MM.1S (cell line): ENCODE data around the gene PLSCR1.

Experiments
- DNase-seq: peaks from one replicate; pipeline ENCODE4 v3.0.0-alpha.2; 2015
- H2AFZ ChIP-seq: fragments of 300-600 bp; sonication (generic); 2 replicates; pipeline ENCODE4 v1.6.0; 2016; ENCODE audit warnings: antibody characterized with exemption, low read length
- H3F3A ChIP-seq: fragments of 300-600 bp; sonication (generic); 2 replicates; pipeline ENCODE4 v1.6.1; 2016; ENCODE audit warnings: mild to moderate bottlenecking, antibody characterized with exemption, low read length, moderate library complexity, mixed read lengths; ENCODE audit not compliant: insufficient read depth
- H3K27ac ChIP-seq: fragments of 300-600 bp; sonication (generic); 2 replicates; pipeline ENCODE4 v1.5.1; 2016; ENCODE audit warnings: mild to moderate bottlenecking, low read length
- H3K27me3 ChIP-seq: fragments of 300-600 bp; sonication (generic); replicated peaks from 2 replicates; pipeline ENCODE4 v1.6.0; 2016; ENCODE audit warnings: low read length; ENCODE audit not compliant: insufficient read depth
- H3K36me3 ChIP-seq: fragments of 300-600 bp; sonication (generic); replicated peaks from 2 replicates; pipeline ENCODE4 v1.6.1; 2016; ENCODE audit warnings: mild to moderate bottlenecking, low read length, mixed read lengths; ENCODE audit not compliant: insufficient read depth
- H3K4me1 ChIP-seq: fragments of 300-600 bp; sonication (generic); 2 replicates; pipeline ENCODE4 v1.6.1; 2016; ENCODE audit warnings: low read length, mixed read lengths
- H3K4me2 ChIP-seq: fragments of 300-600 bp; sonication (generic); 2 replicates; pipeline ENCODE4 v1.6.0; 2016; ENCODE audit warnings: low read depth, low read length
- H3K4me3 ChIP-seq: fragments of 300-600 bp; sonication (generic); 2 replicates; pipeline ENCODE4 v1.5.1; 2016; ENCODE audit warnings: low read length, mixed read lengths
- H3K79me2 ChIP-seq: fragments of 300-600 bp; sonication (generic); 2 replicates; pipeline ENCODE4 v1.6.1; 2016; ENCODE audit warnings: mixed run types, low read length, mixed read lengths
- H3K9ac ChIP-seq: fragments of 300-600 bp; sonication (generic); 2 replicates; pipeline ENCODE4 v1.6.1; 2016; ENCODE audit warnings: low read length, mixed read lengths
- H3K9me2 ChIP-seq: fragments of 300-600 bp; sonication (generic); replicated peaks from 2 replicates; pipeline ENCODE4 v1.6.1; 2016; ENCODE audit warnings: mild to moderate bottlenecking, low read length, mixed read lengths; ENCODE audit not compliant: insufficient read depth
- H3K9me3 ChIP-seq: fragments of 300-600 bp; sonication (generic); replicated peaks from 2 replicates; pipeline ENCODE4 v1.6.1; 2016; ENCODE audit warnings: mild to moderate bottlenecking, low read length, mixed read lengths; ENCODE audit not compliant: insufficient read depth
- H4K20me1 ChIP-seq: fragments of 300-600 bp; sonication (generic); 2 replicates; pipeline ENCODE4 v1.6.1; 2016; ENCODE audit warnings: mild to moderate bottlenecking, low read length, moderate library complexity, mixed read lengths; ENCODE audit not compliant: insufficient read depth
- EZH2 ChIP-seq: fragments of 300-600 bp; sonication (generic); optimal IDR thresholded peaks from 2 replicates; pipeline ENCODE3; 2017; ENCODE audit warnings: low read depth, mild to moderate bottlenecking, antibody characterized with exemption, low read length, mixed read lengths
- EZH2phosphoT487 ChIP-seq: fragments of 300-600 bp; sonication (generic); IDR thresholded peaks from 2 replicates; pipeline ENCODE4 v1.6.1; 2018; ENCODE audit warnings: antibody characterized with exemption, low read length
- TF ChIP-seq, protein P1 (sequence below): fragments of 300-600 bp; sonication (generic); IDR thresholded peaks from 2 replicates; pipeline ENCODE4 v1.5.1; 2016; ENCODE audit warnings: antibody characterized with exemption, low read length, mixed read lengths

PLSCR1 gene

GRCh38 chr3:146505516-146505915 lies 38.9 kb downstream of the PLSCR1 start:
- Histone ChIP-seq H3K9ac (no peak overlapping the region), H3K4me2 (no peak overlapping the region), H3K9me3 (no peaks in the 10 kb centered on the region), H3K4me1 (no peaks in the 10 kb centered on the region), H3K36me3 (no peaks in the 10 kb centered on the region), H3K27ac (no peak overlapping the region), H3K4me3 (no peak overlapping the region), H2AFZ (no peak overlapping the region), H3K9me2 (no peaks in the 10 kb centered on the region), H4K20me1 (no peaks in the 10 kb centered on the region), H3K79me2 (no peaks in the 10 kb centered on the region), H3K27me3 (no peaks in the 10 kb centered on the region), H3F3A (no peaks in the 10 kb centered on the region)
- DNase-seq = no peak
- TF ChIP-seq EZH2phosphoT487 (no peak), EZH2 (no peak)
- TF ChIP-seq, protein P1, sequence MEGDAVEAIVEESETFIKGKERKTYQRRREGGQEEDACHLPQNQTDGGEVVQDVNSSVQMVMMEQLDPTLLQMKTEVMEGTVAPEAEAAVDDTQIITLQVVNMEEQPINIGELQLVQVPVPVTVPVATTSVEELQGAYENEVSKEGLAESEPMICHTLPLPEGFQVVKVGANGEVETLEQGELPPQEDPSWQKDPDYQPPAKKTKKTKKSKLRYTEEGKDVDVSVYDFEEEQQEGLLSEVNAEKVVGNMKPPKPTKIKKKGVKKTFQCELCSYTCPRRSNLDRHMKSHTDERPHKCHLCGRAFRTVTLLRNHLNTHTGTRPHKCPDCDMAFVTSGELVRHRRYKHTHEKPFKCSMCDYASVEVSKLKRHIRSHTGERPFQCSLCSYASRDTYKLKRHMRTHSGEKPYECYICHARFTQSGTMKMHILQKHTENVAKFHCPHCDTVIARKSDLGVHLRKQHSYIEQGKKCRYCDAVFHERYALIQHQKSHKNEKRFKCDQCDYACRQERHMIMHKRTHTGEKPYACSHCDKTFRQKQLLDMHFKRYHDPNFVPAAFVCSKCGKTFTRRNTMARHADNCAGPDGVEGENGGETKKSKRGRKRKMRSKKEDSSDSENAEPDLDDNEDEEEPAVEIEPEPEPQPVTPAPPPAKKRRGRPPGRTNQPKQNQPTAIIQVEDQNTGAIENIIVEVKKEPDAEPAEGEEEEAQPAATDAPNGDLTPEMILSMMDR = no peak

DNA sequence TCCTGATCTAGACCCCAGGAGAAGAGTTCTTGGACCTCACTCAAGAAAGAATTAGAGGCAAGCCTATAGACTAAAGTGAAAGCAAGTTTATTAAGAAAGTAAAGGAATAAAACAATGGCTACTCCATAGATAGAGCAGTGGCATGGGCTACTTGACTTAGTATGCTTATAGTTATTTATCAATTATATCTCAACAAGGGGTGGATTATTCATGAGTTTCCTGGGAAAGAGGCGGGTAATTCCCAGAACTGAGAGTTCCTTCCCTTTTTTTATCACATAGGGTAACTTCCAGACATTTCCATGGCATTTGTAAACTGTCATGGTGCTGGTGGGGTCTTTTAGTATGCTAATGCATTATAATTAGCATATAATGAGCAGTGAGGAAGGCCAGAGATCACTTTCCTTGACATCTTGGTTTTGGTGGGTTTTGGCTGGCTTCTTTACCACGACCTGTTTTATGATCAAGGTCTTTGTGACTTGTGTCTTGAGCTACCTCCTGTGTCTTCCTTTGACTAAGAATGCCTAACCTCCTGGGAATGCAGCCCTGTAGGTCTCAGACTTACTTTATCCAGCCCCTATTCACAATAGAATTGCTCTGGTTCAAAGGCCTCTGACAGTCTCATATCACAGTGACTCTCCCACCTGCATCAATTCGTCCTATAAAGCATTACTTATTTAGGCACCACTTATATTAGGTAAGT lies 39.8 kb downstream of the PLSCR1 start:
- H3K9ac ChIP-seq = no peak overlapping the region
- no peak overlapping the region for H3K27ac ChIP-seq

GRCh38 chr3:146503461-146504202 lies 40.8 kb downstream of the PLSCR1 start:
- Histone ChIP-seq H3K9ac (no peak overlapping the region), H3K4me2 (no peak overlapping the region)

More for the DNA sequence above, 39.8 kb downstream of the PLSCR1 start:
- Histone ChIP-seq H3K4me1 (no peaks in the 10 kb centered on the region), H3K79me2 (no peaks in the 10 kb centered on the region), H3K4me3 (no peak overlapping the region), H3K4me2 (no peak overlapping the region), H3F3A (no peaks in the 10 kb centered on the region), H3K27me3 (no peaks in the 10 kb centered on the region), H3K9me2 (no peaks in the 10 kb centered on the region), H3K9me3 (no peaks in the 10 kb centered on the region), H3K36me3 (no peaks in the 10 kb centered on the region), H2AFZ (no peak overlapping the region), H4K20me1 (no peaks in the 10 kb centered on the region)
- DNase-seq = no peak
- TF ChIP-seq EZH2 = no peak
- TF ChIP-seq, protein P1 = no peak
- TF ChIP-seq EZH2phosphoT487 = no peak

More at GRCh38 chr3:146503461-146504202, 40.8 kb downstream of the PLSCR1 start:
- Histone ChIP-seq H4K20me1 (no peaks in the 10 kb centered on the region), H3K4me1 (no peaks in the 10 kb centered on the region), H2AFZ (no peak overlapping the region), H3F3A (no peaks in the 10 kb centered on the region), H3K4me3 (no peak overlapping the region), H3K36me3 (no peaks in the 10 kb centered on the region), H3K27me3 (no peaks in the 10 kb centered on the region), H3K9me2 (no peaks in the 10 kb centered on the region), H3K9me3 (no peaks in the 10 kb centered on the region), H3K79me2 (no peaks in the 10 kb centered on the region), H3K27ac (no peak overlapping the region)
- no peak for DNase-seq
- TF ChIP-seq, protein P1 = no peak
- no peak for TF ChIP-seq EZH2
- TF ChIP-seq EZH2phosphoT487 = no peak
